HEK293 (cell line): ENCODE results near the gene NCEH1.
"Not testable (repeated sequence)": the region's sequence is repeated elsewhere in the genome, so short reads cannot be mapped to it uniquely, and the experiment has no call there.

Experiments used
- CTCF ChIA-PET: fragments of 350-600 bp; formaldehyde crosslinking; extraction: SDS; loops from one replicate; lab custom pipeline; 2021; ENCODE audit warnings: antibody characterized with exemption; lab: Yijun Ruan, JAX
- POLR2A ChIA-PET: fragments of 300-600 bp; formaldehyde crosslinking; extraction: SDS; loops from one replicate; lab custom pipeline; 2020; ENCODE audit warnings: antibody characterized with exemption, inconsistent platforms; lab: Yijun Ruan, JAX
- H3K27ac ChIP-seq: fragments of 200-500 bp; sonication (Bioruptor generic); 2 replicates; pipeline ENCODE4 v1.5.1; 2014; ENCODE audit warnings: low read depth, low read length, control low read depth, inconsistent platforms; ENCODE audit errors: extremely low read depth
- H3K36me3 ChIP-seq, 2 experiments: fragments of 200-500 bp in 1 of 2; sonication (Bioruptor generic) in 1 of 2; 1 replicate in 1 of 2; 2 replicates in 1 of 2; pipeline ENCODE4 v1.5.1; 2014 to 2017; ENCODE audit warnings: inconsistent platforms in 2 of 2, low read length in 2 of 2; ENCODE audit not compliant: control insufficient read depth in 2 of 2, insufficient read depth in 1 of 2
- H3K4me1 ChIP-seq: fragments of 200-500 bp; sonication (Bioruptor generic); 2 replicates; pipeline ENCODE4 v1.5.1; 2014; ENCODE audit warnings: mild to moderate bottlenecking, low read length, inconsistent platforms; ENCODE audit not compliant: control insufficient read depth, insufficient read depth
- H3K4me3 ChIP-seq: 2 replicates; pipeline ENCODE4 v1.5.1; 2011; ENCODE audit warnings: low read depth, mild to moderate bottlenecking, control low read depth, low read length, moderate library complexity
- H3K9me3 ChIP-seq: fragments of 200-500 bp; sonication (Bioruptor generic); 2 replicates; pipeline ENCODE4 v1.5.1; 2014; ENCODE audit warnings: low read depth, low read length, inconsistent platforms; ENCODE audit not compliant: control insufficient read depth, insufficient read depth
- AEBP2 ChIP-seq: fragments of 450-650 bp; formaldehyde crosslinking; IDR thresholded peaks from 2 replicates; pipeline ENCODE4 v1.5.1; 2016; ENCODE audit warnings: missing biosample characterization, missing genetic modification characterization, borderline replicate concordance
- CTCF ChIP-seq: fragments of 450-650 bp; formaldehyde crosslinking; IDR thresholded peaks from 2 replicates; pipeline ENCODE4 v1.5.1; 2016; ENCODE audit warnings: missing biosample characterization, missing genetic modification characterization
- KLF1 ChIP-seq: fragments of 450-650 bp; formaldehyde crosslinking; IDR thresholded peaks from 2 replicates; pipeline ENCODE4 v1.5.1; 2016; ENCODE audit warnings: missing biosample characterization, missing genetic modification characterization
- PBX3 ChIP-seq: sonication (generic); formaldehyde crosslinking; IDR thresholded peaks from 2 replicates; pipeline ENCODE4 v1.8.1; 2022; ENCODE audit warnings: mild to moderate bottlenecking, moderate library complexity, missing genetic modification reagents
- PRDM1 ChIP-seq: fragments of 450-650 bp; formaldehyde crosslinking; IDR thresholded peaks from 2 replicates; pipeline ENCODE4; 2016; ENCODE audit warnings: missing biosample characterization, missing genetic modification characterization
- TCF7L2 ChIP-seq: IDR thresholded peaks from 2 replicates; pipeline ENCODE4 v1.6.1; 2011; ENCODE audit warnings: low read depth, mild to moderate bottlenecking, inconsistent platforms, low read length, moderate library complexity, borderline replicate concordance
- ZNF114 ChIP-seq: fragments of 450-650 bp; formaldehyde crosslinking; IDR thresholded peaks from 2 replicates; pipeline ENCODE4 v1.5.0; 2017; ENCODE audit warnings: missing biosample characterization, missing genetic modification characterization
- ZNF121 ChIP-seq: fragments of 450-650 bp; formaldehyde crosslinking; IDR thresholded peaks from 2 replicates; pipeline ENCODE4 v1.5.1; 2016; ENCODE audit warnings: missing biosample characterization, missing genetic modification characterization
- ZNF280C ChIP-seq: fragments of 450-650 bp; formaldehyde crosslinking; IDR thresholded peaks from 2 replicates; pipeline ENCODE4 v1.5.1; 2016; ENCODE audit warnings: missing biosample characterization, missing genetic modification characterization
- ZNF324 ChIP-seq: fragments of 450-650 bp; formaldehyde crosslinking; IDR thresholded peaks from 2 replicates; pipeline ENCODE4 v1.5.1; 2016; ENCODE audit warnings: missing biosample characterization, missing genetic modification characterization
- ZNF514 ChIP-seq: fragments of 450-650 bp; formaldehyde crosslinking; IDR thresholded peaks from 2 replicates; pipeline ENCODE4 v1.5.1; 2016; ENCODE audit warnings: missing biosample characterization, missing genetic modification characterization
- ZNF555 ChIP-seq: fragments of 450-650 bp; formaldehyde crosslinking; conservative IDR thresholded peaks from 2 replicates; pipeline ENCODE4 v1.5.1; 2017; ENCODE audit warnings: missing biosample characterization, mild to moderate bottlenecking, missing genetic modification characterization, inconsistent platforms
- ZNF654 ChIP-seq: fragments of 450-650 bp; formaldehyde crosslinking; IDR thresholded peaks from 2 replicates; pipeline ENCODE4 v1.5.1; 2016; ENCODE audit warnings: low read depth, missing biosample characterization, missing genetic modification characterization

Gene NCEH1

GRCh38 chr3:172596394-172596706, 114.5 kb downstream of the NCEH1 start:
- no peaks in the 10 kb centered on the region for H3K36me3 ChIP-seq
- no peak overlapping the region for H3K4me3 ChIP-seq
- no peaks in the 10 kb centered on the region for H3K9me3 ChIP-seq
- TF ChIP-seq ZNF114 (tag by site-specific recombination) = no peak
- CTCF ChIA-PET = interaction anchor here (0.6 to 2.6 kb wide), 23 partner anchors 9 to 1618 kb away, joined by 3 to 16 read pairs (median 6); no protein-coding TSS in a partner anchor
- H3K4me1 ChIP-seq = no peaks in the 10 kb centered on the region
- no peak overlapping the region for H3K27ac ChIP-seq
- POLR2A ChIA-PET = no interaction called here

- ChIA-PET CTCF (interaction anchor here (0.6 to 2.6 kb wide), 31 partner anchors 9 to 1618 kb away, joined by 3 to 16 read pairs (median 5); no protein-coding TSS in a partner anchor), POLR2A (no interaction called here)
- Histone ChIP-seq H3K4me1 (no peaks in the 10 kb centered on the region), H3K4me3 (no peak overlapping the region), H3K36me3 (no peaks in the 10 kb centered on the region), H3K27ac (no peak overlapping the region), H3K9me3 (no peaks in the 10 kb centered on the region)
- TF ChIP-seq PBX3 (CRISPR knock-in tag) (no peak), CTCF (tag by site-specific recombination) (0 out of 2 replicates have a peak, but pooled peaks have one; percentile 17), ZNF324 (tag by site-specific recombination) (no peak), TCF7L2 (no peak), ZNF654 (tag by site-specific recombination) (peak; percentile 64), PRDM1 (tag by site-specific recombination) (peak; percentile 73; the same call in 1 of the 2 replicates), ZNF121 (tag by site-specific recombination) (no peak)
These were observed 115.0 kb downstream of the NCEH1 start for GRCh38 chr3:172595664-172596393.

- H3K9me3 ChIP-seq, H3K4me3 ChIP-seq, H3K4me1 ChIP-seq, H3K36me3 ChIP-seq, POLR2A ChIA-PET, H3K27ac ChIP-seq: not testable (repeated sequence)
- CTCF ChIA-PET = interaction anchor here (0.6 to 2.6 kb wide), 25 partner anchors 12 to 263 kb away, joined by 3 to 16 read pairs (median 4); no protein-coding TSS in a partner anchor
These were observed 115.8 kb downstream of the NCEH1 start for GRCh38 chr3:172594900-172595663.

- H3K4me3 ChIP-seq = no peak overlapping the region
- H3K9me3 ChIP-seq = no peaks in the 10 kb centered on the region
- no peaks in the 10 kb centered on the region for H3K4me1 ChIP-seq
- no peaks in the 10 kb centered on the region for H3K36me3 ChIP-seq
- ChIA-PET POLR2A (no interaction called here), CTCF (no interaction called here)
- no peak overlapping the region for H3K27ac ChIP-seq
- no peak for TF ChIP-seq ZNF280C (tag by site-specific recombination)
- TF ChIP-seq KLF1 = no peak
- no peak for TF ChIP-seq ZNF514
- no peak for TF ChIP-seq ZNF555 (tag by site-specific recombination)
- TF ChIP-seq AEBP2 (tag by site-specific recombination) = no peak
These were observed 117.8 kb downstream of the NCEH1 start for GRCh38 chr3:172592898-172593669.
